Glutamatergic neuron (in vitro differentiated cells): Measurements from ENCODE around the gene NPNT. TPM values are rescaled to one million over a fixed set of nuclear protein-coding genes. Genes with fewer than 3 reads are reported as not detected.

ENCODE experiments used
- DNase-seq: peaks from one replicate; pipeline ENCODE4 v3.0.0; 2022
- H3K27ac Mint-ChIP-seq: one replicate; pipeline ENCODE4 v1.8.0; 2020; ENCODE audit warnings: mild to moderate bottlenecking, mixed read lengths, inconsistent platforms; ENCODE audit not compliant: unreplicated experiment
- H3K27me3 Mint-ChIP-seq: one replicate; pipeline ENCODE4 v1.8.0; 2020; ENCODE audit warnings: mild to moderate bottlenecking, moderate library complexity, mixed read lengths, inconsistent platforms; ENCODE audit not compliant: unreplicated experiment
- H3K36me3 Mint-ChIP-seq: one replicate; pipeline ENCODE4 v1.8.0; 2020; ENCODE audit warnings: mild to moderate bottlenecking, mixed read lengths, inconsistent platforms; ENCODE audit not compliant: unreplicated experiment
- H3K4me1 Mint-ChIP-seq: one replicate; pipeline ENCODE4 v1.8.0; 2020; ENCODE audit warnings: mild to moderate bottlenecking, low read depth, mixed read lengths, inconsistent platforms; ENCODE audit not compliant: unreplicated experiment
- H3K4me3 Mint-ChIP-seq: one replicate; pipeline ENCODE4 v1.8.0; 2020; ENCODE audit warnings: mild to moderate bottlenecking, mixed read lengths, inconsistent platforms; ENCODE audit not compliant: unreplicated experiment
- H3K9me3 Mint-ChIP-seq: one replicate; pipeline ENCODE4 v1.8.0; 2020; ENCODE audit warnings: mild to moderate bottlenecking, moderate library complexity, mixed read lengths, inconsistent platforms; ENCODE audit not compliant: unreplicated experiment
- CTCF ChIP-seq: fragments of 200-600 bp; sonication (generic); IDR thresholded peaks from one replicate; pipeline ENCODE4 v1.5.0; 2021; ENCODE audit not compliant: partially characterized antibody, unreplicated experiment
- total RNA-seq: library from RNA; stranded (reverse); fragmentation: NEBNext Ultra II Directional; extraction: Animal tissue kit (Norgen Biotek cat#: 25700); gene quantifications from one replicate; pipeline ENCODE4 v1.2.1, GENCODE V29; 2021; ENCODE audit not compliant: unreplicated experiment

NPNT gene
- total RNA-seq, 1 donor from 2014 or later, result not detected

GRCh38 chr4:105976915-105977314, 81.6 kb downstream of the NPNT start:
- Mint-ChIP-seq H3K27ac (no peak overlapping the region), H3K27me3 (no peaks in the 10 kb centered on the region), H3K4me1 (no peaks in the 10 kb centered on the region), H3K4me3 (no peak overlapping the region), H3K36me3 (peaks cover 4% of the 10 kb centered on the region), H3K9me3 (no peaks in the 10 kb centered on the region)
- DNase-seq, result no peak
- TF ChIP-seq CTCF, result no peak

GRCh38 chr4:105978684-105979296, 83.5 kb downstream of the NPNT start:
- Mint-ChIP-seq H3K27me3 (no peaks in the 10 kb centered on the region), H3K9me3 (peaks cover 3% of the 10 kb centered on the region), H3K36me3 (peaks cover 9% of the 10 kb centered on the region), H3K4me3 (no peak overlapping the region), H3K4me1 (no peaks in the 10 kb centered on the region), H3K27ac (no peak overlapping the region)
- DNase-seq, result peak; percentile 23
- TF ChIP-seq CTCF, result no peak

GRCh38 chr4:105979506-105979905, 84.2 kb downstream of the NPNT start:
- H3K36me3 Mint-ChIP-seq, result peaks cover 10% of the 10 kb centered on the region
- no peak overlapping the region for H3K27ac Mint-ChIP-seq
- H3K4me1 Mint-ChIP-seq, result no peaks in the 10 kb centered on the region
- DNase-seq, result no peak
- H3K9me3 Mint-ChIP-seq, result peaks cover 3% of the 10 kb centered on the region
- H3K27me3 Mint-ChIP-seq, result no peaks in the 10 kb centered on the region
- no peak overlapping the region for H3K4me3 Mint-ChIP-seq
- no peak for TF ChIP-seq CTCF

GRCh38 chr4:105988671-105989070, 93.4 kb downstream of the NPNT start:
- Mint-ChIP-seq H3K27ac (no peak overlapping the region), H3K4me1 (no peaks in the 10 kb centered on the region), H3K9me3 (no peaks in the 10 kb centered on the region), H3K27me3 (no peaks in the 10 kb centered on the region), H3K36me3 (peaks cover 2% of the 10 kb centered on the region), H3K4me3 (no peak overlapping the region)
- no peak for TF ChIP-seq CTCF
- DNase-seq, result no peak

- Mint-ChIP-seq H3K9me3 (no peaks in the 10 kb centered on the region), H3K27ac (no peak overlapping the region), H3K4me3 (no peak overlapping the region), H3K4me1 (no peaks in the 10 kb centered on the region), H3K27me3 (no peaks in the 10 kb centered on the region), H3K36me3 (no peaks in the 10 kb centered on the region)
- no peak for TF ChIP-seq CTCF
- no peak for DNase-seq
Observed at GRCh38 chr4:105989485-105990242, 94.4 kb downstream of the NPNT start.
